ENCODE data around the gene PHLDB2. TPM values are rescaled to one million over a fixed set of nuclear protein-coding genes. Genes with fewer than 3 reads are reported as not detected.

Gene PHLDB2
- total RNA-seq, 1 experiment from 2014 or later = 143 TPM

- Histone ChIP-seq H3K4me3 (replicated peaks in 1 of 2; ENCODE audit: low read depth in 1 of 2, low read length in 2 of 2) (no peak overlapping the region), H3K27ac (ENCODE audit: low read depth, low read length) (no peak overlapping the region), H3K4me2 (ENCODE audit: low read length) (no peak overlapping the region), H2AFZ (ENCODE audit: low read depth, low read length, poor library complexity, severe bottlenecking) (peak overlapping the region; percentile 26), H3K9ac (ENCODE audit: low read length) (no peak overlapping the region), H3K79me2 (ENCODE audit: insufficient read depth, low read length) (no peaks in the 10 kb centered on the region), H3K9me2 (ENCODE audit: insufficient read depth) (no peaks in the 10 kb centered on the region), H3K27me3 (ENCODE audit: insufficient read depth, low read length) (no peaks in the 10 kb centered on the region), H3K4me1 (ENCODE audit: control insufficient read depth in 1 of 2, insufficient read depth in 2 of 2, low read length in 2 of 2) (peaks cover 0 to 15% of the 10 kb centered on the region in 2 experiments; a peak in 1 of 4 replicates), H3K9me3 (ENCODE audit: control insufficient read depth in 1 of 2, insufficient read depth in 1 of 2, low read depth in 1 of 2, low read length in 2 of 2) (no peaks in the 10 kb centered on the region), H3K36me3 (ENCODE audit: control insufficient read depth in 1 of 2, insufficient read depth in 2 of 2, low read length in 2 of 2) (no peaks in the 10 kb centered on the region), H4K20me1 (ENCODE audit: insufficient read depth) (no peaks in the 10 kb centered on the region)
- ChIA-PET POLR2A (interaction anchor here (0.7 kb wide), 1 partner anchor 11 kb away, joined by 3 read pairs; no protein-coding TSS in a partner anchor), CTCF (no interaction called here), RAD21 (ENCODE audit: low non-redundant PET in 1 of 2, low total read pairs in 2 of 2, uncharacterized antibody in 2 of 2, unreplicated experiment in 2 of 2) (no interaction called here)
- no peak for TF ChIP-seq ZNF274 (IDR thresholded peaks at IDR 0.05; ENCODE audit: low read depth, low read length)
- TF ChIP-seq EZH2 (IDR thresholded peaks at IDR 0.05) = no peak
- BruUV-seq (replicated peaks) = no TSS peak
- no peak for DNase-seq (ENCODE audit: low read depth, low spot score)
- ATAC-seq = no peak
- intact Hi-C loops (cut with micrococcal nuclease) = no loop called here
Observed at GRCh38 chr3:111827871-111828270, 31.2 kb upstream of the PHLDB2 start.

DNA sequence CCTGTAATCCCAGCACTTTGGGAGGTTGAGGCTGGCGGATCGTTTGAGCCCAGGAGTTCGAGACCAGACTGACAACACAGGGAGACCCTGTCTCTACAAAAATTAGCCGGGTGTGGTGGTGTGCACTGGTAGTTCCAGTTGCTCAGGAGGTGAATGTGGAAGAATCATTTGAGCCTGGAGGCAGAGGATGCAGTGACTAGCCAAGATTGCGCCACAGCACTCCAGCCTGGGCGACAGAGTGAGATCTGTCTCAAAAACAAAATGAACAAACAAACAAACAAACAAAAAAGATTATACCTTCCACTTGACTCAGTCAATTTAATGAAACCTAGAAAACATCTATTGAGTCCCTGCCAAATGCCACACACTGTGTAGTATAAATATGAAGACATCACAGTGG is 30.5 kb upstream of the PHLDB2 start:
- BruUV-seq (replicated peaks) = no TSS peak
- CTCF ChIA-PET = no interaction called here
- TF ChIP-seq REST (IDR thresholded peaks at IDR 0.05; ENCODE audit: low read depth) (no peak), ELF1 (IDR thresholded peaks at IDR 0.05; ENCODE audit: borderline replicate concordance, low read depth) (no peak), JUND (IDR thresholded peaks at IDR 0.05) (no peak), ZFX (IDR thresholded peaks at IDR 0.05) (no peak), SP1 (IDR thresholded peaks at IDR 0.05; ENCODE audit: low read depth) (no peak), ZNF274 (IDR thresholded peaks at IDR 0.05; ENCODE audit: low read depth, low read length) (no peak), EGR1 (IDR thresholded peaks at IDR 0.05; ENCODE audit: low read depth) (no peak), EZH2phosphoT487 (IDR thresholded peaks at IDR 0.05; ENCODE audit: borderline replicate concordance) (no peak), POLR2AphosphoS5 (IDR thresholded peaks at IDR 0.05; ENCODE audit: low read depth, low read length) (no peak)
- TF ChIP-seq, protein P1, sequence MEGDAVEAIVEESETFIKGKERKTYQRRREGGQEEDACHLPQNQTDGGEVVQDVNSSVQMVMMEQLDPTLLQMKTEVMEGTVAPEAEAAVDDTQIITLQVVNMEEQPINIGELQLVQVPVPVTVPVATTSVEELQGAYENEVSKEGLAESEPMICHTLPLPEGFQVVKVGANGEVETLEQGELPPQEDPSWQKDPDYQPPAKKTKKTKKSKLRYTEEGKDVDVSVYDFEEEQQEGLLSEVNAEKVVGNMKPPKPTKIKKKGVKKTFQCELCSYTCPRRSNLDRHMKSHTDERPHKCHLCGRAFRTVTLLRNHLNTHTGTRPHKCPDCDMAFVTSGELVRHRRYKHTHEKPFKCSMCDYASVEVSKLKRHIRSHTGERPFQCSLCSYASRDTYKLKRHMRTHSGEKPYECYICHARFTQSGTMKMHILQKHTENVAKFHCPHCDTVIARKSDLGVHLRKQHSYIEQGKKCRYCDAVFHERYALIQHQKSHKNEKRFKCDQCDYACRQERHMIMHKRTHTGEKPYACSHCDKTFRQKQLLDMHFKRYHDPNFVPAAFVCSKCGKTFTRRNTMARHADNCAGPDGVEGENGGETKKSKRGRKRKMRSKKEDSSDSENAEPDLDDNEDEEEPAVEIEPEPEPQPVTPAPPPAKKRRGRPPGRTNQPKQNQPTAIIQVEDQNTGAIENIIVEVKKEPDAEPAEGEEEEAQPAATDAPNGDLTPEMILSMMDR (IDR thresholded peaks at IDR 0.05 in 2 of 3, conservative IDR thresholded peaks at IDR 0.05 in 1 of 3; ENCODE audit: borderline replicate concordance in 1 of 3, insufficient read depth in 1 of 3, low read depth in 2 of 3, low read length in 2 of 3) = no peak
- TF ChIP-seq, protein P2, sequence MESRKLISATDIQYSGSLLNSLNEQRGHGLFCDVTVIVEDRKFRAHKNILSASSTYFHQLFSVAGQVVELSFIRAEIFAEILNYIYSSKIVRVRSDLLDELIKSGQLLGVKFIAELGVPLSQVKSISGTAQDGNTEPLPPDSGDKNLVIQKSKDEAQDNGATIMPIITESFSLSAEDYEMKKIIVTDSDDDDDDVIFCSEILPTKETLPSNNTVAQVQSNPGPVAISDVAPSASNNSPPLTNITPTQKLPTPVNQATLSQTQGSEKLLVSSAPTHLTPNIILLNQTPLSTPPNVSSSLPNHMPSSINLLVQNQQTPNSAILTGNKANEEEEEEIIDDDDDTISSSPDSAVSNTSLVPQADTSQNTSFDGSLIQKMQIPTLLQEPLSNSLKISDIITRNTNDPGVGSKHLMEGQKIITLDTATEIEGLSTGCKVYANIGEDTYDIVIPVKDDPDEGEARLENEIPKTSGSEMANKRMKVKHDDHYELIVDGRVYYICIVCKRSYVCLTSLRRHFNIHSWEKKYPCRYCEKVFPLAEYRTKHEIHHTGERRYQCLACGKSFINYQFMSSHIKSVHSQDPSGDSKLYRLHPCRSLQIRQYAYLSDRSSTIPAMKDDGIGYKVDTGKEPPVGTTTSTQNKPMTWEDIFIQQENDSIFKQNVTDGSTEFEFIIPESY (IDR thresholded peaks at IDR 0.05; ENCODE audit: extremely low read depth, insufficient replicate concordance, low read length) = no peak
- TF ChIP-seq, protein P3, sequence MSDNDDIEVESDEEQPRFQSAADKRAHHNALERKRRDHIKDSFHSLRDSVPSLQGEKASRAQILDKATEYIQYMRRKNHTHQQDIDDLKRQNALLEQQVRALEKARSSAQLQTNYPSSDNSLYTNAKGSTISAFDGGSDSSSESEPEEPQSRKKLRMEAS (IDR thresholded peaks at IDR 0.05) = no peak

More for the DNA sequence above, 30.5 kb upstream of the PHLDB2 start:
- Histone ChIP-seq H3K9me3 (ENCODE audit: control insufficient read depth in 1 of 2, insufficient read depth in 1 of 2, low read depth in 1 of 2, low read length in 2 of 2) (no peaks in the 10 kb centered on the region), H3K4me3 (replicated peaks in 1 of 2; ENCODE audit: low read depth in 1 of 2, low read length in 2 of 2) (no peak overlapping the region), H3K9me2 (ENCODE audit: insufficient read depth) (no peaks in the 10 kb centered on the region), H2AFZ (ENCODE audit: low read depth, low read length, poor library complexity, severe bottlenecking) (no peak overlapping the region), H3K4me2 (ENCODE audit: low read length) (no peak overlapping the region), H3K36me3 (ENCODE audit: control insufficient read depth in 1 of 2, insufficient read depth in 2 of 2, low read length in 2 of 2) (no peaks in the 10 kb centered on the region), H3K27ac (ENCODE audit: low read depth, low read length) (no peak overlapping the region), H3K4me1 (ENCODE audit: control insufficient read depth in 1 of 2, insufficient read depth in 2 of 2, low read length in 2 of 2) (peaks cover 0 to 15% of the 10 kb centered on the region in 2 experiments; a peak in 1 of 4 replicates), H3K9ac (ENCODE audit: low read length) (no peak overlapping the region), H3K79me2 (ENCODE audit: insufficient read depth, low read length) (no peaks in the 10 kb centered on the region), H3K27me3 (ENCODE audit: insufficient read depth, low read length) (no peaks in the 10 kb centered on the region), H4K20me1 (ENCODE audit: insufficient read depth) (no peaks in the 10 kb centered on the region)
- POLR2A ChIA-PET = no interaction called here
- RAD21 ChIA-PET (ENCODE audit: low non-redundant PET in 1 of 2, low total read pairs in 2 of 2, uncharacterized antibody in 2 of 2, unreplicated experiment in 2 of 2) = no interaction called here
- intact Hi-C loops (cut with micrococcal nuclease) = no loop called here
- ATAC-seq = no peak
- DNase-seq (ENCODE audit: low read depth, low spot score) = no peak
